Activated CD4-positive, alpha-beta T cell treated with anti-CD3 and anti-CD28 coated beads, Interleukin-2, amount 50 U/mL, for 16 hours (primary cell): Measurements from ENCODE around the gene AGBL4.

Experiments
- DNase-seq: peaks from one replicate; pipeline ENCODE4 v3.0.0-alpha.2; 2020

AGBL4 gene

DNA sequence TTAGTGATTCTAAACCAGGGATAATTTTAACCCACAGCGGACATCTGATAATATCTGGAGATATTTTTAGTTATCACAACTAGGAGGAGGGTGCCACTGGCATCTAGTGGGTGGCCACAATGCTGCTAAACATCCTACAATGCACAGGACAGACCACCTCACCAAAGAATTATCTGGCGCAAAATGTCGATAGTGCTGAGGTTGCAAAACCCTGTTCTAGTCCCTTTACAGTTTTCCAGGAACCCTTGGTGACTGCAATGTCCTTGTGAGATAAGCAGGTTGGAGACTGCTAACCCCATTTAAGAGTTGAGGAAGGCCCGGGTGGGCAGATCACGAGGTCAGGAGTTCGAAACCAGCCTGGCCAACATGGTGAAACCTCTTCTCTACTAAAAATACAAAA is 1083.9 kb downstream of the AGBL4 start:
- no peak for DNase-seq

DNA sequence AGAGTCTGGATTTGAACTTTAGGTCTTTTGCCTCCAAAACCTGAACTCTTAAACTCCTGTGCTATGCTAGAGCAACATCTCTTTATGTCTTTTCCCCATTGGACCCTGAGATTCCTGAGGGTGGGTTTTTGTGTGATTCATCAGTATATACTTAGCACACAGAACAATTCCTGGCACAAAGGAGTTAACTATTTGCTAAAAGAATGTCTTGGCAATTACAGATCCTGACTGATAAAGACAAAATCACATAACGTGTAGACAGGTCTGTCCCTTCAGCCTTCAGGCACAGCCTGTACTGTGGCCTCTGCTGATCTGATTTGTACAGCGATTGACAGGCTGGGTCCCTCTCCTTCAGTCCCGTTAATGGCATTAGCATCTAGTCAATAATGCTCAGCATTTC is 1084.7 kb downstream of the AGBL4 start:
- no peak for DNase-seq

DNA sequence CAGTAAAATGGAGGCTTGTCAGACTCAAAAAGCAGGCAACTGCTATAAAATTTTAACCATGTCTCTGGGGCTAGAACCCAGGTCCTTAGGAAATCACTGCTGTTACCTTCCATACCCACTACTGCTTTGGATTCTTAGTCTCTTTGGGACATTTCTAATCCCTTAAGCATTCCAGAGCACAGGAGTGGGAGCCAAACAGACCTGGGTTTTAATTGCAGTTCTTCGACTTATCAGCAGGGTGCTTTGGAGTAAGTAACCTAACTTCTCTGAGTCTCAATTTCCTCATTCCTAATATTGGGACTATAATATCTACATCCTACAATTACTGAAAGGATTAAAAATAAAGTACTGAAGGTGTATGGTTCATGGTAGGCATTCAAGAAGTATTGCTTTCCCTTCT is 1086.0 kb downstream of the AGBL4 start:
- no peak for DNase-seq

DNA sequence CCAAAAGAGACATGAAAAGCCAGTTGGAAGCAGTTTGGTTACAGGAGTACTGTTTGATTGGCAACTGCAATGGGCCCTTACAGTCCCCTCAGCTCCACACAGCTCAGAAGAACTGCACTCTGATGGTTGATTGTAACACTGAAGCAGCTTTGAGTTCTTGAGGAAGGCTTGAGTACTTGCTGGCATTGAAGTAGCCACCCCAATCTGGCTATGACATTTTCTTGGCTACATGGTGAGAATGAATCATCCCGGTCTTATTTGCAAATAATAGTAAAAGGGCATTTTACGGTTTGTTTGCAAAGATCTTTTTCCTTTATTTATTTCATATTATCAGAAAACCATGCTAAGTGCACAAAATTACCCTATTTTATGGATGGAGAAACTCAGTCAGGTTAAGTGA is 1087.3 kb downstream of the AGBL4 start:
- no peak for DNase-seq

GRCh38 chr1:48932366-48932765 is 1091.4 kb downstream of the AGBL4 start:
- no peak for DNase-seq

DNA sequence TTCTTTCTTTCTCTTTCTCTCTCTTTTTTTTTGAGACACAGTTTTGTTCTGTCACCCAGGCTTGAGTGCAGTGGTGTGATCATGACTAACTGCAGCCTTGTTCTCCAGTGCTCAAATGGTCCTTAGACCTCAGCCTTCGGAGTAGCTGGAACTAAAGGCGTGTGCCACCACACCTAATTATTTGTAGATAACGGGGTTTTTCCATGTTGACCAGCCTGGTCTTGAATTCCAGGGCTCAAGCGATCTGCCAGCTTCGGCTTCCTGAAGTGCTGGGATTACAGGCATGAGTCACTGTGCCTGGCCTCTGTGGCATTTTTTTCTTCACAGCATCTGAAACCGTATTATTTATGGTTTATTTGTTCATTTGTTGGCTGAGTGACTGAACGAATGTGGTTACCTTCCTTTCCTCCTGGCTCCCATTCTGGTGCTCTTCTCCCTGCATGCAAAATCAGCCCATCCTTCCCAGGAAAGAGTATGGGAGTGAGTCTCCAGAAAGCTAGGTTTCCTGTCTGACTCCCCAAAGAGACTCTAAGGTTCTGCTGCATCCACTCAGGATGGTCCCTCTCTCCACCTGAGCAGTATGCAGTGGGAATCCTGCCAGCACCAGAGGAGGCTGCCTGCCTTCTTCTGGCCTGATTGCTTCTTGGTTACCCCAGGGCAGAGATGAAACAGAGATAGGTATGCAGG is 1092.1 kb downstream of the AGBL4 start:
- DNase-seq: no peak

- DNase-seq: no peak
Observed at GRCh38 chr1:48930011-48930410, 1093.7 kb downstream of the AGBL4 start.

- DNase-seq: no peak
Observed at GRCh38 chr1:48924099-48924498, 1099.7 kb downstream of the AGBL4 start.

DNA sequence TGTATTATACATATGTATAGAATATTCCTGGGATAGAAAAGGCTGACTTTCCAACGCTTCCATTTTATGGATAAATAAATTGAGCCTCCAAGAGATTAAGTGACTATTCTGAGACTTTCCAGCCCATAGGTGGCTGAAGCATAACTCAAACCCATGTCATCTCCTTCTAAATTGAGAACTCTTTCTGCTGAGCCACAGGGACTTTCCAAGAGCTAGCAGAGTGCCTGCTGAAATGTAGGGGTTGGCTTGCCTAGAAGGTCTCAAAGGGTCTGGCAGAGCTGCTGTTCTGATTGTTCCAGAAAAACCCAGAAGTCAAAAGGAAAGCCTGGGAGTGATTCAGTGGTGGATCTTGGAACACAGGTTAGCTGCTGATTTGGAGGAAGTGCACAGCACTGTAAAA is 1100.6 kb downstream of the AGBL4 start:
- no peak for DNase-seq

DNA sequence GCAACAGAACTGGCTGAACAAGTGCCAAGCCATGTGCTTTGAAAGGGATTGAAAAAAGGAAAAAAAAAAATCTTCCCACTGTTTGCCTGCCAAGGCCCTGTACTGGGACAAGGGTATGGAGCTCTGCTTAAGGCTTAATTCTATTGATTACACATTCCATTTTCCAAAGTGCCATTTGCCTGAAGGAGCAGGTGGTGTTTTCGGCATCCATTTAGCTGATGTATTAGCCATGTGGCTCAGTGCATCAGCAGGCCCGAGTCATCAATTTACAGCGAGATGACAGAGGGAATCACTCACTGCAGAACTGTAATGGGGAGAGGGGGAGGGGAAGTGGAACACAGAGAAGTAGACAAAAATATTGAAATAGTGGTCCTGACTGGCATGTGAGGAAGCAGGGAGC is 1102.9 kb downstream of the AGBL4 start:
- no peak for DNase-seq

GRCh38 chr1:48917901-48918603 is 1105.7 kb downstream of the AGBL4 start:
- no peak for DNase-seq

DNA sequence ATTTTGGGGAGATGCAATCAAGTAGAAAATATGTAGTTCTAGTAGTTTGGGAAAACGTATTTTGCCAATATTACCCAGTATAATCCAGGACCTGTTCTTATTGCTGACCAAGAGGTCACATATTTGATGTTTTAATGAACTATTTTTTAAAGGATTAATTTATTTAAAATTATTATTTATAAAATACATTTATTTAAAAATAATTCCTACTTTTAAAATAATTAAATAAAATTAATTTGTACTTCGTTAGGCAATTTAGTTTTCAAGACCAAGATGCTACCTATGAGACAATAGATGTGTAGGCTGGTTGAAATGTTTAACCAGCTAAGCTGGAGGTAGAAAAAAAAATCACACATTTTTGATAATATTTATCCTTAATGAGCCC is 1106.7 kb downstream of the AGBL4 start:
- no peak for DNase-seq

DNA sequence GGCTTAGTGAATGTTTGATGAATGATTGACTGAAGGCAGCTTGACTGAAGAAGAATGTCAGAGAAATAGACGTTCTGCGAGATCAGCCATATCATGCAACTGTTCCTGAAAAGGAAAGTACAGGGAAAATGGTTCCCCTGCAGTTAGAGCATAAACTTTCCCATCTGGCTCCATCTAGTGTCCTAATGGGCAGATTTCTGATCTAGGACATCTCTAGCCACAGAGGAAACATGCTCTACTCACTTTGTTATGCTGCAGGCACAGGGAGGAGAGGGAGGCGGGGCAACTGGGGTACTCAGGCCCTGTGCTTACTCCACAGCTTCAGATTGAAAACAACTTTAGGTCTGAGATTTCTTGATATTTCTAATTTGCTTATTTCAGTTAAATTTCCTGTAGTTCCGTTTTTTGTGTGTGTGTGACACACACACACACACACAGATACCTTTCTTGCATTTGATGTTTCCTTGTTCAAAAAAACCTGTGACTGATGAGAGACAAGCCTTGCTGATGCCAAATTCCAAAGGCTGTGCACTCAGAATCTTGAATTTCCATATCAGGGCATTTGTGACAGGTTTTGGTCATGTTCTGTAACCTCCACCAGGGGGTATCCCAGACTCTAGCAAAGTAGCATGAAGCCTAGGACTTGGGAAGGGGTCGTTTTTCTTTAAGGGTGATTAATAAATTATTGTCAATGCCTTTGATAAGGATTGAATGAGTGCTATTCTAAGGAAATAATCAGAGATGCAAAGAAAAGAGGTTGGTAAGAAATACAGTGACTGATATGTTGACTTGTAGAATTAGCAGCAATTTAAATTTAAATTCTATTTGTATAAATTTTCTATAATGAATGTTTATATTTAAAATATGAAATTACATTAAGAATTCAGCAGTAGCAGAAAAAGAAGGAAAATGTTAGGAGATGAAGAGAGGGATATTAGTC is 1107.4 kb downstream of the AGBL4 start:
- peak; percentile 2 for DNase-seq

DNA sequence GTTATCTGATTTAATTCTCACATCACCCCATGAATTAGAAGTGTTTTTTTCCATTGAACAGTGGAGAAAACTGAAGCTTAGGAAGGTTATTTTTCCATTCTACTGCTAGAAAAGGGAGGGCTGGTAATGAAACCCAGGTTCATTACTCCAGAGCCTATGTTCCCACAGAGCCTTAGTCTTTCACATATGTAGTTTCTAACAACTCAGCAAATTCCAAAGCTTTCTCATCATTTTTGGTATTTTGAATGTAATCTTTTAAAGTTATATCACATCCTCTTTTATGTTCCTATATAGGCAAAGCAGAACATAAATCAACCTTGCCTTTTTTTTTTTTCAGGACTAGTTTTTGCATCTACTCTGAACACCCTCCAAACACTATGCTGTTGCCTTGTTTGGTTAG is 1115.1 kb downstream of the AGBL4 start:
- no peak for DNase-seq

DNA sequence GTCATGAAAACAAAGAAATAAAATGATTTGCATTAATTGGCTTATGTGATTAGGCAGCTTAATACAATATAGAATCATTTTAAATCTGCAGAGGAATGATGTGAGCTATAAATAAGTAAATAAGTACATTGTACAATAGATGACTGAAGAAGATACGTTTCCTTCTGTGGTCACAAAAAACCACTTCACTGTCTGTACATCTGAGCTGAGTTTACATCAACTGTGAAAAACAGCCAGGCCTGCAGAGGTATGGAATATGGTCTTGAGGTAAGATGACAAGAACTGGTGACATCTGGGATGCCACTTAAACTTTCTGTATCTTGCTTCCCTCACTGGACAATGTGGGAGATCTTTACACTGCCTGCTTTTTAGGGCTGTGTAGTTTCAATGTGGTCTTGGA is 1117.0 kb downstream of the AGBL4 start:
- no peak for DNase-seq

DNA sequence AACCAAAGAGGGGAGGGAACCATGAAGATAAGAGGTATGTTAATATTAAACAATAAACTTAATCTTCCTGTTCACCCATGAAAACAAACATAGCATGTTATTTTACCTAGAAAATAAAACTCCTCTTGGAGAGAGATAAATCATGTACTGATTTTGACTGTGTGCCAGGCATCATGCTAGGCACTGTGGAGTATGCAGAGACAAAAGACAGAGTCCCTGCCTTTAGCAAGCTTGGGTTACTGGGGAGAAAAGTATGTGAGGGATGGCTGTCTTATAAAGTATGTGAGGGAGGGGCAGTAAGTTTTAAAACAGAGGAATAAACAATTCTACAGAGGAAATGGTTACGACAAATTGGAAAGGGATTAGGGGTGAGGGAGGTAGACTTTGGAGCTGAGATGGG is 1117.6 kb downstream of the AGBL4 start:
- DNase-seq: no peak

- no peak for DNase-seq
Observed at GRCh38 chr1:48903291-48903690, 1120.5 kb downstream of the AGBL4 start.

GRCh38 chr1:48898894-48899293 is 1124.9 kb downstream of the AGBL4 start:
- no peak for DNase-seq

- no peak for DNase-seq
Observed at GRCh38 chr1:48889615-48890014, 1134.1 kb downstream of the AGBL4 start.

DNA sequence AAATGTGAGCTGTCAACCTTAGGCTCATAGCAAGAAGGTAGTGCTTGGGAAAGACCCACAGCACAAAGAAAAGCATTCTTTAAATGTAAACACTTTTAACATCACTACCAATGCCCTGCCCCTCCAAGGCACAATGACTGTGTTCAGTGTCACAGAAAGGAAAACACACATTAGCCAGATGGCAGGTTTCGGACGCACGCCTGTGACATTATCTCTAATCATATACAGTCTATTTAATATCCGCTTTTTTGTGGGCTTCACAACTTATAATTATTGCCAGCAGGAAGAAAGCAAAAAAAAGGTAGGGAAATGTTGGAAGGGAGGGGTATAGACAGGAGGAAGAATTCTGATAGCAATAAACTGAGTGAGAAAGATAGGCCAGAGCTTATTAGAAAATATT is 1134.7 kb downstream of the AGBL4 start:
- DNase-seq: no peak

DNA sequence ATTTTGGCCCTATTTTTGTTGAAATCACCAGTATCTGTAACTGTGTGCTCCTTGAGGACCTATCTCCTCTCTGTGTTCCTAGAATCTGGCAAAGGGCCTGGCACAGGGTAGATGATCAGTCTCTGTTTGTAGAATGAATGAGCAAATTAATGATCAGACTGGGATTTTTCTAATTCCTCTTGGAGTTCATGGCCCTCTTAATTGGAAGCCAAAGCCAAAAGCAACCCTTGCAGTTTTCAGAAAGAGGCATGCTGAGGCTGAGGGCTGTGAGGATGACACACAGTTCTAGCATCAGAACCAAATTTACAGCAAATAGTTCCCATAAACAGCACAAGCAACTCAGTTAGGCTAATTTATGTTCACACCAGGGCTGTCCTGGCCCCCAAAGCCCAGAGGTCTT is 1136.0 kb downstream of the AGBL4 start:
- no peak for DNase-seq

DNA sequence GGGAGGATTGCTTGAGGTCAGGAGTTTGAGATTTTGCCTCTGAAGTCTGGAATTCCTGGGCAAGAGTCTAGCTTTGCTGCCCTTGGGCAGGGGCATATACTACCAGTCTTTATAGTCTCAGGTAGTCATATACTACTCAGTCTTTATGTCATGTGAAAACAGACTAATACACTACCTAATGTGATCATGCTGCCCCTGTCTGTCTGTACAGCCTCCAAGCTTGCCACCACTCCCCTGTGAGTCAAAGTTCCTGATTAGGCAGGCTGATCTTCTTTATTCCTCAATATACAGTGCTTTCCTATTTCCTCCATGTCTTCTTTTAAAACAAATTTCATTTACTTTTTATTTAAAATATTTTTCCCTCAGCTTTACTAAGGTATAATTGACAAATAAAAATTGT is 1141.7 kb downstream of the AGBL4 start:
- DNase-seq: no peak

DNA sequence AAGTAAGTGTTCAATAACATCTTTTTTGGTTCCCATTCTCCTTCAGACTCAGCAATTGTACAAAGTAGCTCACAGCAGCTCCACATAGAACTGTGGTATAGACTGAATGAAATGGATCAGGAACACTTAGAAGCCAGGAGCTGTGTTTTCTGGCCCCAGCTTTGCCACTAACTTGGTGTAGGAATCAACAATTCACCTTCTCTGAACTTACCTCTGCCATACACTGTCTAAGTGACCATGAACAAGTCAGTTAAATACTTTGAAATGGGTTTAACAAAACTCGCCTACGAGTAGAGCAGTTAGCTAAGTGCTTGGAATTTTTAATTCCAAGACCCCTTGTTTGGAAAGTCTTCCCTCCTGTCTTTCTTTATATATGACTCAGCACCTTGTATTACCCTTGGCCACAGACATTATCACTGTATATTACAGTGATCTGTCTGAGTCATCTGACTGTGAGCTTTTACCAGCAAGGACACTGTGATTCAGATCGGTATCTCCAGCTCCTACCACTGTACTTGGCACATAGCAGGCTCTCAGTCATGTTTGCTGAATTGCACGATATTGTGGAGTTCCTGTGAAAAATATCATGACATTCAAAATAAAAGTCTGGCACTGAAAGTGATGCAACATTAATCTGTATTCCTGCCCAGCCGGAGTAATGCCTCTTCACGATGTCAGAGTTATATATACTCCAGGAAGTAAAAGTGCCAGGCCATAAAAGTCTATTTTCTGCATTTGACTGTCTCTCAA is 1145.4 kb downstream of the AGBL4 start:
- peak; percentile 6 for DNase-seq
